ENCODE data around the gene BCAS3. TPM values are rescaled to one million over a fixed set of nuclear protein-coding genes. Genes with fewer than 3 reads are reported as not detected.

BCAS3 gene
- polyA plus RNA-seq, 3 donors = 10.3 to 19.1 (median 14.7) TPM

- Mint-ChIP-seq H3K4me1 (peaks cover 11% of the 10 kb centered on the region), H3K4me3 (no peak overlapping the region), H3K27me3 (ENCODE audit: low read depth in 3 of 3) (peaks cover 0 to 5% (median 0%) of the 10 kb centered on the region in 3 donors), H3K36me3 (no peaks in the 10 kb centered on the region), H3K27ac (no peak overlapping the region), H3K9me3 (peaks cover 0 to 8% (median 2%) of the 10 kb centered on the region in 7 donors)
- 100% methylated on average over 1 of the region's 3 CpGs for WGBS (ENCODE audit: insufficient coverage)
- no peak overlapping the region for H3K27ac ChIP-seq (ENCODE audit: low read depth in 1 of 2, low read length in 2 of 2)
- no peaks in the 10 kb centered on the region for H3K79me2 ChIP-seq (ENCODE audit: insufficient read depth, low read length)
- no peaks in the 10 kb centered on the region for H3K27me3 ChIP-seq (ENCODE audit: control insufficient read depth in 2 of 2, insufficient read depth in 2 of 2, low read length in 2 of 2)
- H2AFZ ChIP-seq (ENCODE audit: insufficient read depth, low read depth, low read length, poor library complexity, severe bottlenecking) = no peak overlapping the region
- no peaks in the 10 kb centered on the region for H3K36me3 ChIP-seq (replicated peaks in 1 of 2; ENCODE audit: control insufficient read depth in 1 of 2, insufficient read depth in 2 of 2, low read length in 2 of 2)
- peaks cover 5 to 10% of the 10 kb centered on the region in 2 donors for H3K4me1 ChIP-seq (ENCODE audit: control insufficient read depth in 1 of 2, insufficient read depth in 2 of 2, low read length in 2 of 2)
- no peak overlapping the region for H3K4me3 ChIP-seq (replicated peaks in 1 of 3; ENCODE audit: low read depth in 2 of 3, low read length in 3 of 3)
- H4K20me1 ChIP-seq (ENCODE audit: insufficient read depth, low read length) = no peaks in the 10 kb centered on the region
- H3K9me3 ChIP-seq (replicated peaks in 1 of 2; ENCODE audit: control insufficient read depth in 1 of 2, insufficient read depth in 1 of 2, low read length in 2 of 2) = peaks cover 0 to 3% of the 10 kb centered on the region in 2 donors
- TF ChIP-seq CTCF (IDR thresholded peaks at IDR 0.05) = no peak
- no peak overlapping the region for H3K9ac ChIP-seq (ENCODE audit: insufficient read depth, low read length, poor library complexity, severe bottlenecking)
- intact Hi-C loops (cut with micrococcal nuclease) = no loop called here
- no peak overlapping the region for H3K4me2 ChIP-seq (replicated peaks; ENCODE audit: extremely low read depth, low read length, poor library complexity, severe bottlenecking)
- no peak for DNase-seq
Measured at GRCh38 chr17:61232871-61233270, 555.2 kb downstream of the BCAS3 start.

- peak overlapping the region in 1 of 7 donors; percentile 68 for H3K27ac Mint-ChIP-seq
- Histone ChIP-seq H4K20me1 (ENCODE audit: insufficient read depth, low read length) (no peaks in the 10 kb centered on the region), H2AFZ (ENCODE audit: insufficient read depth, low read depth, low read length, poor library complexity, severe bottlenecking) (no peak overlapping the region), H3K36me3 (replicated peaks in 1 of 2; ENCODE audit: control insufficient read depth in 1 of 2, insufficient read depth in 2 of 2, low read length in 2 of 2) (no peaks in the 10 kb centered on the region), H3K4me2 (replicated peaks; ENCODE audit: extremely low read depth, low read length, poor library complexity, severe bottlenecking) (no peak overlapping the region), H3K9me3 (replicated peaks in 1 of 2; ENCODE audit: control insufficient read depth in 1 of 2, insufficient read depth in 1 of 2, low read length in 2 of 2) (peaks cover 0 to 3% of the 10 kb centered on the region in 2 donors), H3K9ac (ENCODE audit: insufficient read depth, low read length, poor library complexity, severe bottlenecking) (no peak overlapping the region), H3K4me1 (ENCODE audit: control insufficient read depth in 1 of 2, insufficient read depth in 2 of 2, low read length in 2 of 2) (peaks cover 5 to 10% of the 10 kb centered on the region in 2 donors), H3K27me3 (ENCODE audit: control insufficient read depth in 2 of 2, insufficient read depth in 2 of 2, low read length in 2 of 2) (no peaks in the 10 kb centered on the region), H3K27ac (ENCODE audit: low read depth in 1 of 2, low read length in 2 of 2) (no peak overlapping the region), H3K4me3 (replicated peaks in 1 of 3; ENCODE audit: low read depth in 2 of 3, low read length in 3 of 3) (no peak overlapping the region), H3K79me2 (ENCODE audit: insufficient read depth, low read length) (no peaks in the 10 kb centered on the region)
- intact Hi-C loops (cut with micrococcal nuclease) = no loop called here
- peak in 2 of 3 donors; percentile 43 to 55 for DNase-seq
- no peak overlapping the region for H3K4me3 Mint-ChIP-seq
- H3K36me3 Mint-ChIP-seq = no peaks in the 10 kb centered on the region
- TF ChIP-seq CTCF (IDR thresholded peaks at IDR 0.05) = no peak
- H3K9me3 Mint-ChIP-seq = peaks cover 0 to 8% (median 2%) of the 10 kb centered on the region in 7 donors
- peaks cover 11% of the 10 kb centered on the region for H3K4me1 Mint-ChIP-seq
- WGBS (ENCODE audit: insufficient coverage) = 90% methylated on average over 1 of the region's 1 CpG
- H3K27me3 Mint-ChIP-seq (ENCODE audit: low read depth in 3 of 3) = peaks cover 0 to 5% (median 0%) of the 10 kb centered on the region in 3 donors
Measured at GRCh38 chr17:61233991-61234750, 556.5 kb downstream of the BCAS3 start.

Data from CD14-positive monocyte (primary cell).